Prostate gland (tissue), 2 donors: ENCODE measurements around the gene RAB1B.

Experiments
- CTCF ChIP-seq, 4 experiments: fragments of 200-600 bp in 2 of 4; fragments of 450-650 bp in 2 of 4; sonication (generic) in 2 of 4; IDR thresholded peaks; 1 replicate in 3 of 4; 2 replicates in 1 of 4; pipeline ENCODE4 v1.5.1; 2016 to 2019; ENCODE audit warnings: antibody characterized with exemption in 4 of 4, mild to moderate bottlenecking in 2 of 4, moderate library complexity in 2 of 4
- POLR2A ChIP-seq: fragments of 450-650 bp; IDR thresholded peaks from one replicate; pipeline ENCODE4 v1.6.1; 2016; ENCODE audit warnings: antibody characterized with exemption, mild to moderate bottlenecking

- TF ChIP-seq CTCF (IDR thresholded peaks at IDR 0.05) (no peak), POLR2A (no peak)
Observed at GRCh38 chr11:66220566-66220935, 47.9 kb upstream of the RAB1B start.
